Heart left ventricle (tissue), 13 donors: ENCODE data around the gene FNBP1.

Experiments
- CTCF ChIP-seq, 12 donors: fragments of 200-600 bp; sonication (generic) in 4 of 12; IDR thresholded peaks; one replicate each; pipeline versions ENCODE4 v1.5.0 to v1.8.0; 2018 to 2022; ENCODE audit warnings: antibody characterized with exemption in 12 of 12, mild to moderate bottlenecking in 5 of 12
- POLR2A ChIP-seq, 2 donors: fragments of 450-650 bp; IDR thresholded peaks; one replicate each; pipeline ENCODE4 v1.6.1; 2017; ENCODE audit warnings: antibody characterized with exemption in 2 of 2, mild to moderate bottlenecking in 2 of 2, moderate library complexity in 2 of 2
- donor health status: ischemic (EF 13 %, LVEDD 7.1; RV severe dilation, severe dysfunction).
- donor health status: DM: no; HTN: yes; CAD: no.
- donor health status: DM: no; HTN: no; CAD: no.
- donor health status: ischemic (EF 25% LVEDD 6.9; RV normal size, moderate dysfunction).
- donor health status: ischemic (EF 25% LVEDD 5.7; RV mildly dilated, moderate dysfunction).
- donor health status: ischemic (EF 35%, LVEDD 5.7; RV mildly dilated, moderate dysfunction).
- donor health status: nonischemic (EF 11% LVEDD 7.7; RV severe dilation, severe dysfunction).
- donor health status: DM: yes; HTN: yes; CAD: no.
- donor health status: PGD.
- donor health status: ischemic (EF 29% LVEDD 5.4; RV normal size, mild dysfunction).
- donor health status: nonischemic (EF 23%, LVEDD 6.1; RV moderate dilation, normal function).

GRCh38 chr9:130058154-130058553 lies 15.2 kb upstream of the FNBP1 start:
- peak in 2 of 12 donors; percentile 22 to 29 for TF ChIP-seq CTCF (IDR thresholded peaks at IDR 0.05)
- TF ChIP-seq POLR2A (IDR thresholded peaks at IDR 0.05), result no peak
